WTC11 (cell line): ENCODE measurements around the gene RGS18. TPM values are rescaled to one million over a fixed set of nuclear protein-coding genes. Genes with fewer than 3 reads are reported as not detected.
"Not testable (repeated sequence)": the region's sequence is repeated elsewhere in the genome, so short reads cannot be mapped to it uniquely, and the experiment has no call there.

Experiments
- ATAC-seq: fragments of 200-7000 bp; cut with Tn5 transposase; 2 replicates; pipeline ENCODE4 v1.10.0; 2021; ENCODE audit warnings: mild to moderate bottlenecking, moderate library complexity
- CTCF ChIA-PET: fragments of 300-600 bp; sonication (Branson Sonifier 250); formaldehyde crosslinking; loops from one replicate; lab custom pipeline; 2021; ENCODE audit warnings: antibody characterized with exemption; lab: Charles Lee
- POLR2A ChIA-PET: fragments of 350-600 bp; sonication (Branson Sonifier 250); formaldehyde crosslinking; loops from one replicate; lab custom pipeline; 2021; ENCODE audit warnings: antibody characterized with exemption; lab: Charles Lee
- DNase-seq: peaks from one replicate; pipeline ENCODE4 v3.0.0; 2021; ENCODE audit warnings: low spot score
- H3K27ac Mint-ChIP-seq: 2 replicates; pipeline ENCODE4 v1.8.0; 2021; ENCODE audit warnings: mixed read lengths
- H3K27me3 Mint-ChIP-seq: 2 replicates; pipeline ENCODE4 v1.8.0; 2021; ENCODE audit warnings: low read depth, mild to moderate bottlenecking, moderate library complexity, mixed read lengths
- H3K36me3 Mint-ChIP-seq: 2 replicates; pipeline ENCODE4 v1.8.0; 2021; ENCODE audit warnings: mixed read lengths
- H3K4me1 Mint-ChIP-seq: 2 replicates; pipeline ENCODE4 v1.8.0; 2022; ENCODE audit warnings: mixed read lengths
- H3K4me3 Mint-ChIP-seq: 2 replicates; pipeline ENCODE4 v1.8.0; 2021; ENCODE audit warnings: mild to moderate bottlenecking, moderate library complexity, mixed read lengths
- H3K9me3 Mint-ChIP-seq: 2 replicates; pipeline ENCODE4 v1.8.0; 2021; ENCODE audit warnings: mixed read lengths
- ATF1 ChIP-seq: sonication (generic); formaldehyde crosslinking; IDR thresholded peaks from 2 replicates; pipeline ENCODE4 v1.8.1; 2023; ENCODE audit warnings: mild to moderate bottlenecking, moderate library complexity, missing genetic modification reagents
- CBFB ChIP-seq: sonication (generic); formaldehyde crosslinking; IDR thresholded peaks from 2 replicates; pipeline ENCODE4 v1.8.1; 2022; ENCODE audit warnings: mild to moderate bottlenecking, low read depth, missing genetic modification reagents
- GABPB1 ChIP-seq: sonication (generic); formaldehyde crosslinking; IDR thresholded peaks from 2 replicates; pipeline ENCODE4 v1.8.1; 2023; ENCODE audit warnings: mild to moderate bottlenecking, missing genetic modification reagents
- GTF2I ChIP-seq: fragments of 250-450 bp; sonication (Bioruptor Pico); conservative IDR thresholded peaks from 2 replicates; pipeline ENCODE4 v1.4.0; 2021; ENCODE audit warnings: mild to moderate bottlenecking
- NFE2L1 ChIP-seq: sonication (generic); formaldehyde crosslinking; IDR thresholded peaks from 2 replicates; pipeline ENCODE4 v1.8.1; 2023; ENCODE audit warnings: missing genetic modification reagents
- PRRX2 ChIP-seq: fragments of 250-450 bp; sonication (Bioruptor Pico); IDR thresholded peaks from 2 replicates; pipeline ENCODE4 v1.8.0; 2021; ENCODE audit warnings: mild to moderate bottlenecking
- SMAD3 ChIP-seq: sonication (generic); formaldehyde crosslinking; IDR thresholded peaks from 2 replicates; pipeline ENCODE4 v1.8.0; 2022; ENCODE audit warnings: missing genetic modification reagents, mild to moderate bottlenecking, borderline replicate concordance
- TEAD1 ChIP-seq: sonication (generic); formaldehyde crosslinking; IDR thresholded peaks from 2 replicates; pipeline ENCODE4 v1.8.0; 2022; ENCODE audit warnings: mild to moderate bottlenecking, missing genetic modification reagents
- ZNF396 ChIP-seq: fragments of 250-450 bp; sonication (Bioruptor Pico); IDR thresholded peaks from 2 replicates; pipeline ENCODE4 v1.8.0; 2021; ENCODE audit warnings: mild to moderate bottlenecking, moderate library complexity, borderline replicate concordance
- total RNA-seq: library from RNA; stranded (reverse); gene quantifications from 3 replicates; pipeline ENCODE4 v1.2.3, GENCODE V29; 2021
- TF ChIP-seq, protein P1 (sequence below): sonication (generic); formaldehyde crosslinking; IDR thresholded peaks from 2 replicates; pipeline ENCODE4 v1.8.0; 2022; ENCODE audit warnings: missing genetic modification reagents
- TF ChIP-seq, protein P2 (sequence below): sonication (generic); formaldehyde crosslinking; IDR thresholded peaks from 2 replicates; pipeline ENCODE4 v1.8.0; 2022; ENCODE audit warnings: mild to moderate bottlenecking, missing genetic modification reagents
- TF ChIP-seq, protein P3 (sequence below): sonication (generic); formaldehyde crosslinking; IDR thresholded peaks from 2 replicates; pipeline ENCODE4 v1.8.1; 2023; ENCODE audit warnings: mild to moderate bottlenecking, moderate library complexity, missing genetic modification reagents
- TF ChIP-seq, protein P4 (sequence below): sonication (generic); formaldehyde crosslinking; IDR thresholded peaks from 2 replicates; pipeline ENCODE4 v1.8.1; 2022; ENCODE audit warnings: missing genetic modification reagents, borderline replicate concordance
- TF ChIP-seq, protein P5 (sequence below): sonication (generic); formaldehyde crosslinking; IDR thresholded peaks from 2 replicates; pipeline ENCODE4 v1.8.1; 2023; ENCODE audit warnings: mild to moderate bottlenecking, missing genetic modification reagents
- TF ChIP-seq, protein P6 (sequence below): sonication (generic); formaldehyde crosslinking; IDR thresholded peaks from 2 replicates; pipeline ENCODE4 v1.8.0; 2022; ENCODE audit warnings: mild to moderate bottlenecking, missing genetic modification reagents
- TF ChIP-seq, protein P7 (sequence below): sonication (generic); formaldehyde crosslinking; IDR thresholded peaks from 2 replicates; pipeline ENCODE4 v1.8.0; 2023; ENCODE audit warnings: missing genetic modification reagents

The RGS18 gene
- total RNA-seq, 1 experiment from 2014 or later, result not detected

DNA sequence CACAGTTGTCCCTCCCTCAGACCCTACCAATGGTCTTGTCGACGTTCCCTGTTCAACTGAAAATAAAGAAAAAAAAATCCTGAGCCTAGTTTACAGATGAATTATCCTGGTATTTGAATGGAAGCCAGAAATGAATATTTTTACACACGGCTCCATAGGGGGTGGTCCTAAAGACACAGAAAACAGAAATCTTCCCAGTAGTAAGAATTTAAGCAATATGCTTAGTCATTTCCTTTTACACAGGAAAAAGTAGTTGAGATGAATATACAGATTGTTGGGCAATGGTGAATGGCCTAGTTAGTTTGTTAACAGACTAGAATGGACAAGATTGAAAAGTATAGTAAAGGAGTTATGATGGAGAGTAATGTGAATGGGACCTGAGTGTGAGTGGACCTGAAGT, 67.4 kb downstream of the RGS18 start:
- POLR2A ChIA-PET, result no interaction called here
- H3K27me3 Mint-ChIP-seq, result no peaks in the 10 kb centered on the region
- H3K4me1 Mint-ChIP-seq, result peaks cover 9% of the 10 kb centered on the region
- 0 out of 2 replicates have a peak, but pooled peaks cover 5% of the 10 kb centered on the region for H3K9me3 Mint-ChIP-seq
- no peak overlapping the region for H3K27ac Mint-ChIP-seq
- no peak for ATAC-seq
- no peak for DNase-seq
- TF ChIP-seq, protein P1, sequence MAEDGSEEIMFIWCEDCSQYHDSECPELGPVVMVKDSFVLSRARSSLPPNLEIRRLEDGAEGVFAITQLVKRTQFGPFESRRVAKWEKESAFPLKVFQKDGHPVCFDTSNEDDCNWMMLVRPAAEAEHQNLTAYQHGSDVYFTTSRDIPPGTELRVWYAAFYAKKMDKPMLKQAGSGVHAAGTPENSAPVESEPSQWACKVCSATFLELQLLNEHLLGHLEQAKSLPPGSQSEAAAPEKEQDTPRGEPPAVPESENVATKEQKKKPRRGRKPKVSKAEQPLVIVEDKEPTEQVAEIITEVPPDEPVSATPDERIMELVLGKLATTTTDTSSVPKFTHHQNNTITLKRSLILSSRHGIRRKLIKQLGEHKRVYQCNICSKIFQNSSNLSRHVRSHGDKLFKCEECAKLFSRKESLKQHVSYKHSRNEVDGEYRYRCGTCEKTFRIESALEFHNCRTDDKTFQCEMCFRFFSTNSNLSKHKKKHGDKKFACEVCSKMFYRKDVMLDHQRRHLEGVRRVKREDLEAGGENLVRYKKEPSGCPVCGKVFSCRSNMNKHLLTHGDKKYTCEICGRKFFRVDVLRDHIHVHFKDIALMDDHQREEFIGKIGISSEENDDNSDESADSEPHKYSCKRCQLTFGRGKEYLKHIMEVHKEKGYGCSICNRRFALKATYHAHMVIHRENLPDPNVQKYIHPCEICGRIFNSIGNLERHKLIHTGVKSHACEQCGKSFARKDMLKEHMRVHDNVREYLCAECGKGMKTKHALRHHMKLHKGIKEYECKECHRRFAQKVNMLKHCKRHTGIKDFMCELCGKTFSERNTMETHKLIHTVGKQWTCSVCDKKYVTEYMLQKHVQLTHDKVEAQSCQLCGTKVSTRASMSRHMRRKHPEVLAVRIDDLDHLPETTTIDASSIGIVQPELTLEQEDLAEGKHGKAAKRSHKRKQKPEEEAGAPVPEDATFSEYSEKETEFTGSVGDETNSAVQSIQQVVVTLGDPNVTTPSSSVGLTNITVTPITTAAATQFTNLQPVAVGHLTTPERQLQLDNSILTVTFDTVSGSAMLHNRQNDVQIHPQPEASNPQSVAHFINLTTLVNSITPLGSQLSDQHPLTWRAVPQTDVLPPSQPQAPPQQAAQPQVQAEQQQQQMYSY (CRISPR knock-in tag), result no peak
- TF ChIP-seq, protein P2, sequence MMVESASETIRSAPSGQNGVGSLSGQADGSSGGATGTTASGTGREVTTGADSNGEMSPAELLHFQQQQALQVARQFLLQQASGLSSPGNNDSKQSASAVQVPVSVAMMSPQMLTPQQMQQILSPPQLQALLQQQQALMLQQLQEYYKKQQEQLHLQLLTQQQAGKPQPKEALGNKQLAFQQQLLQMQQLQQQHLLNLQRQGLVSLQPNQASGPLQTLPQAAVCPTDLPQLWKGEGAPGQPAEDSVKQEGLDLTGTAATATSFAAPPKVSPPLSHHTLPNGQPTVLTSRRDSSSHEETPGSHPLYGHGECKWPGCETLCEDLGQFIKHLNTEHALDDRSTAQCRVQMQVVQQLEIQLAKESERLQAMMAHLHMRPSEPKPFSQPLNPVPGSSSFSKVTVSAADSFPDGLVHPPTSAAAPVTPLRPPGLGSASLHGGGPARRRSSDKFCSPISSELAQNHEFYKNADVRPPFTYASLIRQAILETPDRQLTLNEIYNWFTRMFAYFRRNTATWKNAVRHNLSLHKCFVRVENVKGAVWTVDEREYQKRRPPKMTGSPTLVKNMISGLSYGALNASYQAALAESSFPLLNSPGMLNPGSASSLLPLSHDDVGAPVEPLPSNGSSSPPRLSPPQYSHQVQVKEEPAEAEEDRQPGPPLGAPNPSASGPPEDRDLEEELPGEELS, result no peak
- TF ChIP-seq, protein P3, sequence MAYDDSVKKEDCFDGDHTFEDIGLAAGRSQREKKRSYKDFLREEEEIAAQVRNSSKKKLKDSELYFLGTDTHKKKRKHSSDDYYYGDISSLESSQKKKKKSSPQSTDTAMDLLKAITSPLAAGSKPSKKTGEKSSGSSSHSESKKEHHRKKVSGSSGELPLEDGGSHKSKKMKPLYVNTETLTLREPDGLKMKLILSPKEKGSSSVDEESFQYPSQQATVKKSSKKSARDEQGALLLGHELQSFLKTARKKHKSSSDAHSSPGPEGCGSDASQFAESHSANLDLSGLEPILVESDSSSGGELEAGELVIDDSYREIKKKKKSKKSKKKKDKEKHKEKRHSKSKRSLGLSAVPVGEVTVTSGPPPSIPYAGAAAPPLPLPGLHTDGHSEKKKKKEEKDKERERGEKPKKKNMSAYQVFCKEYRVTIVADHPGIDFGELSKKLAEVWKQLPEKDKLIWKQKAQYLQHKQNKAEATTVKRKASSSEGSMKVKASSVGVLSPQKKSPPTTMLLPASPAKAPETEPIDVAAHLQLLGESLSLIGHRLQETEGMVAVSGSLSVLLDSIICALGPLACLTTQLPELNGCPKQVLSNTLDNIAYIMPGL (CRISPR knock-in tag), result no peak
- TF ChIP-seq GABPB1 (no peak), ATF1 (CRISPR knock-in tag) (no peak), GTF2I (CRISPR knock-in tag) (no peak)
- TF ChIP-seq, protein P4, sequence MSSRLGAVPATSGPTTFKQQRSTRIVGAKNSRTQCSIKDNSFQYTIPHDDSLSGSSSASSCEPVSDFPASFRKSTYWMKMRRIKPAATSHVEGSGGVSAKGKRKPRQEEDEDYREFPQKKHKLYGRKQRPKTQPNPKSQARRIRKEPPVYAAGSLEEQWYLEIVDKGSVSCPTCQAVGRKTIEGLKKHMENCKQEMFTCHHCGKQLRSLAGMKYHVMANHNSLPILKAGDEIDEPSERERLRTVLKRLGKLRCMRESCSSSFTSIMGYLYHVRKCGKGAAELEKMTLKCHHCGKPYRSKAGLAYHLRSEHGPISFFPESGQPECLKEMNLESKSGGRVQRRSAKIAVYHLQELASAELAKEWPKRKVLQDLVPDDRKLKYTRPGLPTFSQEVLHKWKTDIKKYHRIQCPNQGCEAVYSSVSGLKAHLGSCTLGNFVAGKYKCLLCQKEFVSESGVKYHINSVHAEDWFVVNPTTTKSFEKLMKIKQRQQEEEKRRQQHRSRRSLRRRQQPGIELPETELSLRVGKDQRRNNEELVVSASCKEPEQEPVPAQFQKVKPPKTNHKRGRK, result no peak
- H3K36me3 Mint-ChIP-seq, result no peaks in the 10 kb centered on the region
- H3K4me3 Mint-ChIP-seq, result no peak overlapping the region
- CTCF ChIA-PET, result no interaction called here

DNA sequence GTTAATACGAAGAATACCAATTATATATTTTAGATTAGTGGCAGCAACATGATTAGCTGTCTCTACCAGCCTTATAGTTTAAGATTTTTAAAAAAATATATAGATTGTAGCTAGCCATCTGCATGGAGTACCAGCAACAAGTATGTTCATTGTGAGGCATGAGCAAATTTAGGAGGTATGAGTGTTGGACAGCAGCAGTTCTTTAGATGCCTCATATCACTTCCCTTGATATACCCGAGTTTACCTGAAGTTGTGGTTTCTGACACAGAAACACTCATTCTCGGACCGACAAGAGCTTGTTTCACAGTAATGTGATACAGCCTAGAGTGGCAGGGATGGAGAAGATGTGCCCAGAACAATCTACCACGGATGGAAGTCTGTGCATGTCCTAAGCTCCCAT, 69.1 kb downstream of the RGS18 start:
- H3K27ac Mint-ChIP-seq, result no peak overlapping the region
- no peaks in the 10 kb centered on the region for H3K36me3 Mint-ChIP-seq
- ChIA-PET CTCF (no interaction called here), POLR2A (interaction anchor here (0.7 kb wide), 1 partner anchor 1056 kb away, joined by 6 read pairs; no protein-coding TSS in a partner anchor)
- TF ChIP-seq GTF2I (CRISPR knock-in tag) (no peak), ZNF396 (CRISPR knock-in tag) (no peak), TEAD1 (no peak)
- ATAC-seq (no peak), DNase-seq (no peak)
- H3K27me3 Mint-ChIP-seq, result no peaks in the 10 kb centered on the region
- H3K9me3 Mint-ChIP-seq, result 0 out of 2 replicates have a peak, but pooled peaks cover 5% of the 10 kb centered on the region
- peaks cover 9% of the 10 kb centered on the region for H3K4me1 Mint-ChIP-seq
- H3K4me3 Mint-ChIP-seq, result no peak overlapping the region

DNA sequence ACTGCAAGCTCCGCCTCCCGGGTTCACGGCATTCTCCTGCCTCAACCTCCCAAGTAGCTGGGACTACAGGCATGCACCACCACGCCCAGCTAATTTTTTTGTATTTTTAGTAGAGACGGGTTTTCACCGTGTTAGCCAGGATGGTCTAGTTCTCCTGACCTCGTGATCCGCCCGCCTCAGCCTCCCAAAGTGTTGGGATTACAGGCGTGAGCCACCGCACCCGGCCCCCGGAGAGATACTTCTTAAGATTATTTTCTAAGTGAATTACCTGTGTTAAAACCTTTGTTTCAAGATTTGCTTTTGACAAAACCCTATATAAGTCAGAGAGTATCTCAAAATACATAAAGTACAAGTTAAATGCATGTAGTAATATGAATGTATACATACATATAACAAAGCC, 69.7 kb downstream of the RGS18 start:
- H3K27me3 Mint-ChIP-seq, H3K4me1 Mint-ChIP-seq, H3K9me3 Mint-ChIP-seq, POLR2A ChIA-PET, DNase-seq, H3K27ac Mint-ChIP-seq, CTCF ChIA-PET, H3K4me3 Mint-ChIP-seq, ATAC-seq, H3K36me3 Mint-ChIP-seq: not testable (repeated sequence)

DNA sequence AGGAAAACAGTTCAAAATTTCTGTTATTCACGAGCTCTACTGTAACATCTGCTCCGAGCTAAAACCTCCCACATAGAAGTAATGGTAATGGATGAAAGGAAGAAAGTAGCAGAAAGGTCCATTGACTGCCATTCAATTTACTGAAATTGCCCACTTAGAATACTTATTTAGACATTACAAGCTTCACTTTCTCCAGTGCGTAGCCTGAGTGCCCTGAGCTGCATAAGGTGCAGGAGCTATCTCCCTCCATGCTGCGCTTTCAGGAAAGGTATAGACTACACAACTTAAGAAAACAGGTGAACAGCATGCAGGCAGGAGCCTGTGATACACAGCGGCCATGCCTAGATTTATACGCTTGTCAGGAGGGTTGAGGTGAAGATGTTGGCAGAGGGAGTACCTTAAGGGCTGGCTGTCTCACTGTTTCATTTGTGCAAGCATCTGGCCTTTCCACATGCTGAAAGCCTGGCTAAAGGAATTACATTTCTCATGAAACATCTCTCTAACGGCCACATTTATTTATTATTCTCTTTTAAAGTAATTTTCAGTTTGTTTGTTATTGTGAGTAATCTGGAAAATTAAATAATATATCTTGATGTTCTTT, 74.7 kb downstream of the RGS18 start:
- no peak overlapping the region for H3K4me3 Mint-ChIP-seq
- CTCF ChIA-PET, result no interaction called here
- no peak for ATAC-seq
- no peak for TF ChIP-seq PRRX2 (CRISPR knock-in tag)
- TF ChIP-seq, protein P5, sequence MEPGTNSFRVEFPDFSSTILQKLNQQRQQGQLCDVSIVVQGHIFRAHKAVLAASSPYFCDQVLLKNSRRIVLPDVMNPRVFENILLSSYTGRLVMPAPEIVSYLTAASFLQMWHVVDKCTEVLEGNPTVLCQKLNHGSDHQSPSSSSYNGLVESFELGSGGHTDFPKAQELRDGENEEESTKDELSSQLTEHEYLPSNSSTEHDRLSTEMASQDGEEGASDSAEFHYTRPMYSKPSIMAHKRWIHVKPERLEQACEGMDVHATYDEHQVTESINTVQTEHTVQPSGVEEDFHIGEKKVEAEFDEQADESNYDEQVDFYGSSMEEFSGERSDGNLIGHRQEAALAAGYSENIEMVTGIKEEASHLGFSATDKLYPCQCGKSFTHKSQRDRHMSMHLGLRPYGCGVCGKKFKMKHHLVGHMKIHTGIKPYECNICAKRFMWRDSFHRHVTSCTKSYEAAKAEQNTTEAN (CRISPR knock-in tag), result no peak
- TF ChIP-seq CBFB (CRISPR knock-in tag), result no peak
- no peak for TF ChIP-seq NFE2L1 (CRISPR knock-in tag)
- TF ChIP-seq, protein P6, sequence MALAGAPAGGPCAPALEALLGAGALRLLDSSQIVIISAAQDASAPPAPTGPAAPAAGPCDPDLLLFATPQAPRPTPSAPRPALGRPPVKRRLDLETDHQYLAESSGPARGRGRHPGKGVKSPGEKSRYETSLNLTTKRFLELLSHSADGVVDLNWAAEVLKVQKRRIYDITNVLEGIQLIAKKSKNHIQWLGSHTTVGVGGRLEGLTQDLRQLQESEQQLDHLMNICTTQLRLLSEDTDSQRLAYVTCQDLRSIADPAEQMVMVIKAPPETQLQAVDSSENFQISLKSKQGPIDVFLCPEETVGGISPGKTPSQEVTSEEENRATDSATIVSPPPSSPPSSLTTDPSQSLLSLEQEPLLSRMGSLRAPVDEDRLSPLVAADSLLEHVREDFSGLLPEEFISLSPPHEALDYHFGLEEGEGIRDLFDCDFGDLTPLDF (CRISPR knock-in tag), result no peak
- TF ChIP-seq, protein P7, sequence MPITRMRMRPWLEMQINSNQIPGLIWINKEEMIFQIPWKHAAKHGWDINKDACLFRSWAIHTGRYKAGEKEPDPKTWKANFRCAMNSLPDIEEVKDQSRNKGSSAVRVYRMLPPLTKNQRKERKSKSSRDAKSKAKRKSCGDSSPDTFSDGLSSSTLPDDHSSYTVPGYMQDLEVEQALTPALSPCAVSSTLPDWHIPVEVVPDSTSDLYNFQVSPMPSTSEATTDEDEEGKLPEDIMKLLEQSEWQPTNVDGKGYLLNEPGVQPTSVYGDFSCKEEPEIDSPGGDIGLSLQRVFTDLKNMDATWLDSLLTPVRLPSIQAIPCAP (CRISPR knock-in tag), result no peak
- TF ChIP-seq SMAD3 (CRISPR knock-in tag), result no peak

More for the DNA sequence above, 74.7 kb downstream of the RGS18 start:
- DNase-seq, result no peak
- POLR2A ChIA-PET, result no interaction called here
- Mint-ChIP-seq H3K9me3 (no peaks in the 10 kb centered on the region), H3K4me1 (no peaks in the 10 kb centered on the region), H3K27ac (no peak overlapping the region), H3K27me3 (no peaks in the 10 kb centered on the region), H3K36me3 (no peaks in the 10 kb centered on the region)
